Transverse colon (tissue), 4 donors: ENCODE data around the gene ESPL1. TPM values are rescaled to one million over a fixed set of nuclear protein-coding genes. Genes with fewer than 3 reads are reported as not detected.

ENCODE experiments used
- DNase-seq: peaks from one replicate; pipeline ENCODE4 v3.0.0-alpha.2; 2019
- H3K27ac ChIP-seq, 4 donors: fragments of 200-600 bp; sonication (generic); 2 replicates each; pipeline ENCODE4 v1.5.1; 2016 to 2018; ENCODE audit warnings: inconsistent platforms in 4 of 4
- H3K27me3 ChIP-seq: fragments of 200-600 bp; sonication (generic); 2 replicates; pipeline ENCODE4 v1.5.1; 2017; ENCODE audit warnings: inconsistent platforms
- H3K36me3 ChIP-seq, 4 donors: fragments of 200-600 bp; sonication (generic); 2 replicates each; pipeline ENCODE4 v1.5.1; 2017 to 2019; ENCODE audit warnings: inconsistent platforms in 4 of 4
- H3K4me1 ChIP-seq, 4 donors: fragments of 200-600 bp; sonication (generic); 2 replicates each; pipeline ENCODE4 v1.5.1; 2017 to 2020; ENCODE audit warnings: inconsistent platforms in 4 of 4
- H3K4me3 ChIP-seq, 4 donors: fragments of 200-600 bp; sonication (generic); 1 replicate in 1 of 4; 2 replicates in 3 of 4; pipeline versions ENCODE4 v1.5.1 to v1.6.1; 2017 to 2019; ENCODE audit warnings: inconsistent platforms in 4 of 4
- H3K9me3 ChIP-seq, 2 donors: fragments of 200-600 bp; sonication (generic); 2 replicates each; pipeline ENCODE4 v1.5.1; 2017 to 2019; ENCODE audit warnings: inconsistent platforms in 2 of 2
- EP300 ChIP-seq: sonication (generic); formaldehyde crosslinking; IDR thresholded peaks from one replicate; pipeline ENCODE4 v1.6.1; 2017; ENCODE audit warnings: antibody characterized with exemption, low read depth
- POLR2A ChIP-seq: fragments of 450-650 bp; IDR thresholded peaks from one replicate; pipeline ENCODE4 v1.6.1; 2016; ENCODE audit warnings: antibody characterized with exemption, mild to moderate bottlenecking, moderate library complexity
- POLR2AphosphoS5 ChIP-seq, 3 donors: sonication (generic); formaldehyde crosslinking; IDR thresholded peaks; one replicate each; pipeline ENCODE4 v1.6.1; 2016; ENCODE audit warnings: antibody characterized with exemption in 3 of 3
- WGBS, 2 donors: methylation state at CpG; one replicate each; pipeline ENCODE4 v1.1.5; 2018; ENCODE audit warnings: low coverage in 1 of 2; 5-methylcytosine and 5-hydroxymethylcytosine counted together
- in situ Hi-C, 4 donors: fragments of 200-750 bp; cut with MboI; loops; one replicate each; pipeline versions ENCODE4 v1.15.0 to v1.15.1; 2017; ENCODE audit warnings: low sequenced_read_pairs in 3 of 4, low pct_ligation_motif_present in 1 of 4, low pct_unique_long_range_greater_than_20kb in 1 of 4
- intact Hi-C: fragments of 100-400 bp; cut with DNase I; formaldehyde crosslinking; loops from one replicate; pipeline ENCODE4 v1.15.1; 2023; ENCODE audit warnings: low total_unique reads
- total RNA-seq, 4 donors: library from RNA; depleted of rRNA; stranded (reverse); fragments of >200 nt; gene quantifications; one replicate each; pipeline ENCODE4 v1.1.0, GENCODE V29; 2016
- TF ChIP-seq, protein P1 (sequence below), 5 experiments: fragments of 200-600 bp in 3 of 5; fragments of 450-650 bp in 2 of 5; sonication (generic) in 3 of 5; IDR thresholded peaks; 1 replicate in 2 of 5; 2 replicates in 3 of 5; pipeline ENCODE4 v1.5.1; 2016 to 2017; ENCODE audit warnings: antibody characterized with exemption in 5 of 5, inconsistent platforms in 3 of 5, mild to moderate bottlenecking in 2 of 5, moderate library complexity in 1 of 5

ESPL1 gene
- total RNA-seq, 4 donors from 2014 or later, result 6.5 to 31.8 (median 18.8) TPM

- no peak overlapping the region for H3K27ac ChIP-seq
- no peaks in the 10 kb centered on the region for H3K36me3 ChIP-seq
- intact Hi-C loops (loop anchor here (5.0 to 10.0 kb wide), 2 partner anchors 69 to 222 kb away; no protein-coding TSS in a partner anchor), in situ Hi-C loops (loop anchor here in 3 of 4 donors (10.0 to 25.0 kb wide), 2 partner anchors 72 to 224 kb away; partner anchors contain the start of gene TNS2 (in 1 of the 3))
- TF ChIP-seq POLR2A (no peak), POLR2AphosphoS5 (IDR thresholded peaks at IDR 0.05) (no peak), EP300 (no peak)
- TF ChIP-seq, protein P1, sequence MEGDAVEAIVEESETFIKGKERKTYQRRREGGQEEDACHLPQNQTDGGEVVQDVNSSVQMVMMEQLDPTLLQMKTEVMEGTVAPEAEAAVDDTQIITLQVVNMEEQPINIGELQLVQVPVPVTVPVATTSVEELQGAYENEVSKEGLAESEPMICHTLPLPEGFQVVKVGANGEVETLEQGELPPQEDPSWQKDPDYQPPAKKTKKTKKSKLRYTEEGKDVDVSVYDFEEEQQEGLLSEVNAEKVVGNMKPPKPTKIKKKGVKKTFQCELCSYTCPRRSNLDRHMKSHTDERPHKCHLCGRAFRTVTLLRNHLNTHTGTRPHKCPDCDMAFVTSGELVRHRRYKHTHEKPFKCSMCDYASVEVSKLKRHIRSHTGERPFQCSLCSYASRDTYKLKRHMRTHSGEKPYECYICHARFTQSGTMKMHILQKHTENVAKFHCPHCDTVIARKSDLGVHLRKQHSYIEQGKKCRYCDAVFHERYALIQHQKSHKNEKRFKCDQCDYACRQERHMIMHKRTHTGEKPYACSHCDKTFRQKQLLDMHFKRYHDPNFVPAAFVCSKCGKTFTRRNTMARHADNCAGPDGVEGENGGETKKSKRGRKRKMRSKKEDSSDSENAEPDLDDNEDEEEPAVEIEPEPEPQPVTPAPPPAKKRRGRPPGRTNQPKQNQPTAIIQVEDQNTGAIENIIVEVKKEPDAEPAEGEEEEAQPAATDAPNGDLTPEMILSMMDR (IDR thresholded peaks at IDR 0.05), result no peak
- H3K27me3 ChIP-seq, result no peaks in the 10 kb centered on the region
- H3K9me3 ChIP-seq, result no peaks in the 10 kb centered on the region
- no peaks in the 10 kb centered on the region for H3K4me1 ChIP-seq
- no peak overlapping the region for H3K4me3 ChIP-seq
- no peak for DNase-seq
- 94% methylated on average over 9 of the region's 9 CpGs; no CpG with 5 or more reads in 1 of the 2 donors for WGBS, 2 donors
Observed at GRCh38 chr12:53286448-53286847, 18.3 kb downstream of the ESPL1 start.

GRCh38 chr12:53287741-53288216 is 19.7 kb downstream of the ESPL1 start:
- intact Hi-C loops, result loop anchor here (5.0 to 10.0 kb wide), 2 partner anchors 70 to 223 kb away; no protein-coding TSS in a partner anchor
- WGBS, 2 donors, result 33 to 80% methylated on average over 1 to 11 of the region's 11 CpGs
- Histone ChIP-seq H3K27ac (no peak overlapping the region), H3K9me3 (no peaks in the 10 kb centered on the region), H3K4me3 (no peak overlapping the region), H3K4me1 (no peaks in the 10 kb centered on the region), H3K27me3 (no peaks in the 10 kb centered on the region), H3K36me3 (no peaks in the 10 kb centered on the region)
- in situ Hi-C loops, result loop anchor here in 3 of 4 donors (10.0 to 25.0 kb wide), 2 partner anchors 73 to 225 kb away; partner anchors contain the start of gene TNS2 (in 1 of the 3)
- TF ChIP-seq POLR2AphosphoS5 (IDR thresholded peaks at IDR 0.05), result no peak
- TF ChIP-seq, protein P1 (IDR thresholded peaks at IDR 0.05), result peak; percentile 56 to 85 (median 63)
- peak; percentile 79 for DNase-seq

DNA sequence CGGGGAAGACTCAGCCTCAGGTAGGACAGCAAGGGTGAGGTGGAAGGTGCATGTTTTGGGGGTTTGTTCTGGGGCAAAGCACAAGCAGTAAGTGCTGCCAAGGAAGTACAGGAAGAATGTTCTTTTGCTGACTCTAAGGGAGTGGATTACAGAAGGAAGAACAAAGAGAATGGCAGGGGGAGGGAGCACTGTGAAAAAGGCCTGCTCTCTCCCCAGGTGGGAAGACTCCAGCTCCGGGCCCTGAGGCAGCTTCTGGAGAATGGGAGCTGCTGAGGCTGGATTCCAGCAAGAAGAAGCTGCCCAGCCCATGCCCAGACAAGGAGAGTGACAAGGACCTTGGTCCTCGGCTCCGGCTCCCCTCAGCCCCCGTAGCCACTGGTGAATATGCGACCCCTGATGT is 20.2 kb downstream of the ESPL1 start:
- TF ChIP-seq EP300, result no peak
- Histone ChIP-seq H3K4me1 (no peaks in the 10 kb centered on the region), H3K27ac (no peak overlapping the region), H3K4me3 (no peak overlapping the region), H3K9me3 (no peaks in the 10 kb centered on the region), H3K36me3 (no peaks in the 10 kb centered on the region), H3K27me3 (no peaks in the 10 kb centered on the region)
- in situ Hi-C loops, result loop anchor here in 3 of 4 donors (10.0 to 25.0 kb wide), 2 partner anchors 74 to 226 kb away; partner anchors contain the start of gene TNS2 (in 1 of the 3)
- no peak for DNase-seq
- intact Hi-C loops, result loop anchor here (5.0 to 10.0 kb wide), 2 partner anchors 71 to 224 kb away; no protein-coding TSS in a partner anchor
- 80 to 89% methylated on average over 1 to 6 of the region's 6 CpGs for WGBS, 2 donors

DNA sequence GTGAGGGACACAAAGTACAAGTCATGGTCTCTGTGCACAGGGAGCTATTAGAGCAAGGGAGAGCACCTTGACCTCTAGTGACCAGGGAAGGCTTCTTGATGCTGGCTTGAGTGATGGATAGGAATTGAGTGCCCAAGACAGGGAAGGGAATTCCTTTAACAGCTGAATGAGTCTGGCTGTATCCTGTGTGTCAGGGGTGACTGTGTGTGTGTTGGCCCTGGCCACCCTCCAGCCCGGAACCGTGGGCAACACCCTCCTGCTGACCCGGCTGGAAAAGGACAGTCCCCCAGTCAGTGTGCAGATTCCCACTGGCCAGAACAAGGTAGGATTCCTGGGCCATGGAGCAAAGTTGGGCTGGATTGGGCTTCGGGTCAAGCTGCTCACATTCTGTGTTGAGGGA is 21.8 kb downstream of the ESPL1 start:
- WGBS, 2 donors, result 77% methylated on average over 4 of the region's 4 CpGs; no CpG with 5 or more reads in 1 of the 2 donors
- in situ Hi-C loops, result loop anchor here in 3 of 4 donors (10.0 to 25.0 kb wide), 2 partner anchors 75 to 228 kb away; partner anchors contain the start of gene TNS2 (in 1 of the 3)
- intact Hi-C loops, result loop anchor here (5.0 to 10.0 kb wide), 2 partner anchors 73 to 225 kb away; no protein-coding TSS in a partner anchor

More for the DNA sequence above, 21.8 kb downstream of the ESPL1 start:
- no peaks in the 10 kb centered on the region for H3K27me3 ChIP-seq
- DNase-seq, result no peak
- H3K27ac ChIP-seq, result no peak overlapping the region
- H3K4me3 ChIP-seq, result no peak overlapping the region
- no peak for TF ChIP-seq POLR2AphosphoS5 (IDR thresholded peaks at IDR 0.05)
- TF ChIP-seq, protein P1 (IDR thresholded peaks at IDR 0.05), result no peak
- no peak for TF ChIP-seq POLR2A
- no peak for TF ChIP-seq EP300
- no peaks in the 10 kb centered on the region for H3K9me3 ChIP-seq
- H3K4me1 ChIP-seq, result peaks cover 0 to 4% (median 2%) of the 10 kb centered on the region in 4 donors
- H3K36me3 ChIP-seq, result no peaks in the 10 kb centered on the region
